Coronary artery (tissue), 2 donors: ENCODE data around the gene CABYR.
A peak's percentile ranks its signal among the peaks of the same experiment; 100 is the strongest.

Source experiments
- DNase-seq: peaks from one replicate; pipeline ENCODE4 v3.0.0-alpha.2; 2017; ENCODE audit warnings: low spot score
- H3K27ac ChIP-seq, 2 donors: fragments of 200-600 bp; sonication (generic); one replicate each; pipeline ENCODE4 v1.5.1; 2016 to 2019
- H3K4me3 ChIP-seq: fragments of 200-600 bp; sonication (generic); 2 replicates; pipeline ENCODE4 v1.5.1; 2016; ENCODE audit warnings: mild to moderate bottlenecking, moderate library complexity
- TF ChIP-seq, protein P1 (sequence below): fragments of 200-600 bp; sonication (generic); IDR thresholded peaks from one replicate; pipeline ENCODE4 v1.5.1; 2019; ENCODE audit warnings: antibody characterized with exemption

The CABYR gene, protein sequence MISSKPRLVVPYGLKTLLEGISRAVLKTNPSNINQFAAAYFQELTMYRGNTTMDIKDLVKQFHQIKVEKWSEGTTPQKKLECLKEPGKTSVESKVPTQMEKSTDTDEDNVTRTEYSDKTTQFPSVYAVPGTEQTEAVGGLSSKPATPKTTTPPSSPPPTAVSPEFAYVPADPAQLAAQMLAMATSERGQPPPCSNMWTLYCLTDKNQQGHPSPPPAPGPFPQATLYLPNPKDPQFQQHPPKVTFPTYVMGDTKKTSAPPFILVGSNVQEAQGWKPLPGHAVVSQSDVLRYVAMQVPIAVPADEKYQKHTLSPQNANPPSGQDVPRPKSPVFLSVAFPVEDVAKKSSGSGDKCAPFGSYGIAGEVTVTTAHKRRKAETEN

DNA sequence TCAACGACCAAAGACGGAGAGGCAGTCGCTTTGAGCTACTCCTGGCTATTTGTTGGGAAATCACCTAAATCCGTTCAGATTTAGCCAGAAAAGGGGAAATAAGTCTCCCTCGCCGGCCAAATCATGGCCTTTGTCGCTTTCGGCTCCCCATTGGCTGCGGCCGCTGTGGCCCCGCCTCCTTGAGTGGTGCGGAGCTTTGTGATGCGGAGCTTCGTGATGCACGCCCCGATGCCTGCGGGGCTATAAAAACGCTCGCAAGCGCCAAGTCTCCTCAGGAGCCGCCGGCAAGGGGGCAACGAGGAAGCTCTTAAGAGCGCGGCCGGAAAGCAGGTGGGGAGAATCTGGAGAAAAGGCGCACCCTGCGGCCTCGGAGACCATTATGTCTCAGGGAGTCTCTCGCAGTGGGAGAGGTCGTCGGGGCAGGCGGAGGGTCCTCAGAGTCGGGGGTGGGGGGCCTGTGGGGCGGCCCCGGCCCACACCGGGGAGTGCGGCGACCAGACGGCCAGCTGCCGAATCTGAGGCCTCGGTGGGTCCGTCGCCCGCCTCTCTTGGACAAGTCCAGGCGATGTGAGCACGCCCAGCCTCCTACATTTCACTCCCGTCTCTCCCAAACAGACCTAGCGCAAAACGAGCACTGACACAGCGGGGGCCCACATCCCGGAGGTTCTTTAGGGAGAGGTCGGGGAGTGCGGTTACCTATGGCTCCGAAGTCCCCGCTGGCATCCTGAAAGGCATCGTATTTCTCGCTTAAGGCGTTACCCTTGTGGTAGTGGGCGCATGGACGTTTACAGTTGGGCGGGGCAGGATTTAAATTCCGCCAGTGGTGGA is at the start of gene CABYR:
TSS of gene CABYR (plus strand) at position 274 of the 828 bp plus-strand sequence. CDS start 4,053 bp downstream, outside the sequence.
- Histone ChIP-seq H3K27ac (peak within 1 kb of the TSS; percentile 12 to 68), H3K4me3 (peak within 1 kb of the TSS; percentile 81)
- TF ChIP-seq, protein P1, sequence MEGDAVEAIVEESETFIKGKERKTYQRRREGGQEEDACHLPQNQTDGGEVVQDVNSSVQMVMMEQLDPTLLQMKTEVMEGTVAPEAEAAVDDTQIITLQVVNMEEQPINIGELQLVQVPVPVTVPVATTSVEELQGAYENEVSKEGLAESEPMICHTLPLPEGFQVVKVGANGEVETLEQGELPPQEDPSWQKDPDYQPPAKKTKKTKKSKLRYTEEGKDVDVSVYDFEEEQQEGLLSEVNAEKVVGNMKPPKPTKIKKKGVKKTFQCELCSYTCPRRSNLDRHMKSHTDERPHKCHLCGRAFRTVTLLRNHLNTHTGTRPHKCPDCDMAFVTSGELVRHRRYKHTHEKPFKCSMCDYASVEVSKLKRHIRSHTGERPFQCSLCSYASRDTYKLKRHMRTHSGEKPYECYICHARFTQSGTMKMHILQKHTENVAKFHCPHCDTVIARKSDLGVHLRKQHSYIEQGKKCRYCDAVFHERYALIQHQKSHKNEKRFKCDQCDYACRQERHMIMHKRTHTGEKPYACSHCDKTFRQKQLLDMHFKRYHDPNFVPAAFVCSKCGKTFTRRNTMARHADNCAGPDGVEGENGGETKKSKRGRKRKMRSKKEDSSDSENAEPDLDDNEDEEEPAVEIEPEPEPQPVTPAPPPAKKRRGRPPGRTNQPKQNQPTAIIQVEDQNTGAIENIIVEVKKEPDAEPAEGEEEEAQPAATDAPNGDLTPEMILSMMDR, result no peak
- DNase-seq, result peak; percentile 82

DNA sequence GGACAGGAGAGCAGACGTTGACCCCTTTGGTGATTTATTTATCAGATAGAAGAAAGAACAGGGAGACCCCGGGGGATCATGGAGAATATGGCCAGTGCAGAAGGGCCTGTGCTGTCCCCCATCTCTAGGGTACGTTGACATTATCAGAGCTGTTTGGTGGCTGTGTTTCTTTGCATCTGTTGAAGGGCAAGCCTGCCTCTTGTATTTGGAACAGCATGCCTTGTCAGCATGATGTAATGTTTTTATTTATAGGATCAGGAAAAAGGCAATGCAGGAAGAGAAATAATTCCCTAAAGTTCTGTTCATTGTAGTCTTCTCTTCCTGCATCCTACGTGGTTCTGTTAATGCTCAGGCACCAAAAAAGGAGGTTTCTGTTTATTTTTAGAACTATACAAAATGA is 49.8 kb upstream of the CABYR start:
- TF ChIP-seq, protein P1, result no peak
- H3K27ac ChIP-seq, result no peak overlapping the region
- DNase-seq, result no peak
- H3K4me3 ChIP-seq, result no peak overlapping the region

DNA sequence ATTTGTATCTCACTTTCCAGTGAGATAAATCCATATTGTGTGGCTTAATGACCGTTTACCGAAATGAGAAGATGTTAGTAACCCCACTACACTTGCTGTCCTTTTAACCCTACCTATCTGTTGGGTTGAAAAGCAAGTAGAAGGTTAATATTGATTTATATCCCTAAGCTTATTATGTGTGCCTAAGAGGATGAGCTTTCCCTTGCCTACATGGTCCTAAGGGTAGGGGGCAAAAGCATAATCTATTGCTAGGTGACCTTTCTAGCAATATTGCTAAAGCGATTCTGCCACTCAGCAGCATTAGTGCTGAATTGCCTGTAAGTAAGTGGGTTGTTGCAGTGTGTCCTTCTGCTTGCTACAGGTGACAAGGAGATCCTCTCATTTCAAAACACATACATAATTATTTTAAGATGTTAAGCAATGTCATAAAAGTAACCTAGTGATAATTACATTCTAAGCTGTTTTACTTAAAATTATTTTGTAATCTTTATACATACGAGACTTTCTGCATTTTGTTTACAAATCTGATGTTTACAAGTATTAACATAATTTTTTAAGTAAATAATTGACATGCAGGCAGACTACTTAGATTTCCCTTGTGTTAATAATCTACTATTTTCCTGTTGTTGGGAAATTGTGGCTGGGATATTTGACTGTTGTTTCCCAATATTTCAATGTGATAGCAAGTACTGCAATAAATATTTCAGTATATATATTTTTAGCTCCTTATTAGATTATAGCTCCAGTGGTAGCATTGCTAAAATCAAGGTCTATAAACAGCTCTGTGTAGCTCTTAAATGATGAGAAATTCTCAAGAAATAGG is 49.1 kb upstream of the CABYR start:
- TF ChIP-seq, protein P1, result no peak
- no peak overlapping the region for H3K27ac ChIP-seq
- no peak for DNase-seq
- H3K4me3 ChIP-seq, result no peak overlapping the region

DNA sequence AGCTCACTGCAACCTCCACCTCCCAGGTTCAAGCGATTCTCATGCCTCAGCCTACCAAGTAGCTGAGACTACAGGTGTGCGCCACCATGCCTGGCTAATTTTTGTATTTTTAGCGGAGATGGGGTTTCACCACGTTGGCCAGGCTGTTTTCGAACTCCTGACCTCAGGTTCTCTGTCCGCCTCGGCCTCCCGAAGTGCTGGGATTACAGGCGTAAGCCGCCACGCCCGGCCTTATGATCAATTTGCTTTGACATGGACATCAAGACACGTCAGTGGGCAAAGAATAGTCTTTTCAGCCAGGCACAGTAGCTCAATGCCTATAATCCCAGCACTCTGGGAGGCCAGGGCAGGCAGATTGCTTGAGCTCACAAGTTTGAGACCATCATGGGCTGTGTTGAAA is 48.0 kb upstream of the CABYR start:
- TF ChIP-seq, protein P1, result no peak
- DNase-seq, result no peak
- no peak overlapping the region for H3K27ac ChIP-seq
- H3K4me3 ChIP-seq, result no peak overlapping the region

DNA sequence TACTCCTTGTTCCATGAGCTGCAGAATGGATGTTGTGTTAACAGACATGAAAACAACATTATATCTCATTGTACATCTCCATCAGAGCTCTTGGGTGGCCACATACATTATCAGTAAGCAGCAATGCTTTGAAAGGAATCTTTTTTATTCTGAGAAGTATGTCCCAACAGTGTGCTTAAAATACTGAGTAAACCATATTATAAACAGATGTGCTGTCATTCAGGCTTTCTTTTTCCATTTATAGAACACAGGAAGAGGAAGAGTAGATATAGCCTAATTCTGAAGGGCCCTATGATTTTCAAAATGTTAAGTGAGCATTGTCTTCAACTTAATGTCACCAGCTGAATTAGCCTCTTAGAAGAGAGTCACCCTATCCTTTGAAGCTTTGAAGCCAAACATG is 44.3 kb upstream of the CABYR start:
- Histone ChIP-seq H3K4me3 (no peak overlapping the region), H3K27ac (no peak overlapping the region)
- TF ChIP-seq, protein P1, result no peak
- DNase-seq, result no peak

DNA sequence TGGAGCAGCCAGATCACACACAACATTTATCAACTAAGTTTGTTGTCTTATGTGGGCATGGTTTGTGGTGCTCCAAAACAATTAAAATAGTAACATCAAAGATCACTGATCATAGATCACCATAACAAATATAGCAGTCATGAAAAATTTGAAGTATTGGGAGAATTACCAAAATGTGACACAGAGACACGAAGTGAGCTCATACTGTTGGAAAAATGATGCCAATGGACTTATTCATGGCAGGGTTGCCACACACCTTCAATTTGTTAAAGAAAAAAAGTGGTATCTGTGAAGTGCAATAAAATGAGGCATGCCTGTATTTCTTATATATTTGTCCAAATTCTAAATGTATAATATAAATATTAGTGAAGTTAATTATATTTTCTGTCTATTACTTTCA is 42.9 kb upstream of the CABYR start:
- TF ChIP-seq, protein P1, result no peak
- no peak overlapping the region for H3K4me3 ChIP-seq
- no peak overlapping the region for H3K27ac ChIP-seq
- no peak for DNase-seq
